ENCODE data around the gene SORBS2.
"Not testable (repeated sequence)": the region's sequence is repeated elsewhere in the genome, so short reads cannot be mapped to it uniquely, and the experiment has no call there.

Gene SORBS2

GRCh38 chr4:185717377-185717741, 94.6 kb downstream of the SORBS2 start:
- no peak for DNase-seq (ENCODE audit: extremely low read depth in 1 of 2, low read depth in 1 of 2)

GRCh38 chr4:185716577-185717376, 95.2 kb downstream of the SORBS2 start:
- DNase-seq (ENCODE audit: extremely low read depth in 1 of 2, low read depth in 1 of 2) = no peak

GRCh38 chr4:185716141-185716551, 95.8 kb downstream of the SORBS2 start:
- no peak for DNase-seq (ENCODE audit: extremely low read depth in 1 of 2, low read depth in 1 of 2)

GRCh38 chr4:185714524-185714923, 97.5 kb downstream of the SORBS2 start:
- DNase-seq (ENCODE audit: extremely low read depth in 1 of 2, low read depth in 1 of 2) = not testable (repeated sequence)

- DNase-seq (ENCODE audit: extremely low read depth in 1 of 2, low read depth in 1 of 2) = no peak
Observed at GRCh38 chr4:185713731-185714130, 98.3 kb downstream of the SORBS2 start.

GRCh38 chr4:185713272-185713671, 98.7 kb downstream of the SORBS2 start:
- no peak for DNase-seq (ENCODE audit: extremely low read depth in 1 of 2, low read depth in 1 of 2)

- DNase-seq (ENCODE audit: extremely low read depth in 1 of 2, low read depth in 1 of 2) = no peak
Observed at GRCh38 chr4:185712350-185713024, 99.5 kb downstream of the SORBS2 start.

- no peak for DNase-seq (ENCODE audit: extremely low read depth in 1 of 2, low read depth in 1 of 2)
Observed at GRCh38 chr4:185711726-185712125, 100.3 kb downstream of the SORBS2 start.

GRCh38 chr4:185710487-185710995, 101.5 kb downstream of the SORBS2 start:
- DNase-seq (ENCODE audit: extremely low read depth in 1 of 2, low read depth in 1 of 2) = no peak

- DNase-seq (ENCODE audit: extremely low read depth in 1 of 2, low read depth in 1 of 2) = no peak
Observed at GRCh38 chr4:185709802-185710486, 102.0 kb downstream of the SORBS2 start.

GRCh38 chr4:185708348-185708747, 103.6 kb downstream of the SORBS2 start:
- DNase-seq (ENCODE audit: extremely low read depth in 1 of 2, low read depth in 1 of 2) = no peak

- DNase-seq (ENCODE audit: extremely low read depth in 1 of 2, low read depth in 1 of 2) = not testable (repeated sequence)
Observed at GRCh38 chr4:185707622-185708021, 104.4 kb downstream of the SORBS2 start.

- no peak for DNase-seq (ENCODE audit: extremely low read depth in 1 of 2, low read depth in 1 of 2)
Observed at GRCh38 chr4:185702147-185702663, 109.8 kb downstream of the SORBS2 start.

GRCh38 chr4:185700630-185701029, 111.4 kb downstream of the SORBS2 start:
- no peak for DNase-seq (ENCODE audit: extremely low read depth in 1 of 2, low read depth in 1 of 2)

GRCh38 chr4:185700048-185700447, 111.9 kb downstream of the SORBS2 start:
- no peak for DNase-seq (ENCODE audit: extremely low read depth in 1 of 2, low read depth in 1 of 2)

- no peak for DNase-seq (ENCODE audit: extremely low read depth in 1 of 2, low read depth in 1 of 2)
Observed at GRCh38 chr4:185697488-185697887, 114.5 kb downstream of the SORBS2 start.

- no peak for DNase-seq (ENCODE audit: extremely low read depth in 1 of 2, low read depth in 1 of 2)
Observed at GRCh38 chr4:185695743-185696142, 116.3 kb downstream of the SORBS2 start.

GRCh38 chr4:185693548-185694215, 118.3 kb downstream of the SORBS2 start:
- no peak for DNase-seq (ENCODE audit: extremely low read depth in 1 of 2, low read depth in 1 of 2)

GRCh38 chr4:185689407-185689806, 122.6 kb downstream of the SORBS2 start:
- DNase-seq (ENCODE audit: extremely low read depth in 1 of 2, low read depth in 1 of 2) = no peak

- no peak for DNase-seq (ENCODE audit: extremely low read depth in 1 of 2, low read depth in 1 of 2)
Observed at GRCh38 chr4:185685804-185686203, 126.2 kb downstream of the SORBS2 start.

GRCh38 chr4:185683896-185684295, 128.1 kb downstream of the SORBS2 start:
- no peak for DNase-seq (ENCODE audit: extremely low read depth in 1 of 2, low read depth in 1 of 2)

Measured in stimulated activated CD8-positive, alpha-beta memory T cell treated with anti-CD3 and anti-CD28 coated beads, Interleukin-7, amount 100 ng/mL, for 48 hours (primary cell).